NT2/D1 (cell line): Measurements from ENCODE around the gene SCLY.

Experiments
- DNase-seq: peaks from one replicate; pipeline ENCODE4 v3.0.0-alpha.2; 2011; ENCODE audit warnings: low read depth, low spot score
- H3K27me3 ChIP-seq: 2 replicates; pipeline ENCODE4 v1.6.0; 2011; ENCODE audit warnings: mild to moderate bottlenecking; ENCODE audit not compliant: insufficient read length, insufficient read depth
- H3K36me3 ChIP-seq: 2 replicates; pipeline ENCODE4 v1.6.1; 2011; ENCODE audit warnings: mild to moderate bottlenecking, low read length, mixed read lengths; ENCODE audit not compliant: insufficient read depth, insufficient read length
- H3K4me1 ChIP-seq: 2 replicates; pipeline ENCODE4 v1.5.1; 2011; ENCODE audit not compliant: insufficient read depth, insufficient read length
- H3K4me3 ChIP-seq: 2 replicates; pipeline ENCODE4 v1.5.1; 2011; ENCODE audit warnings: low read depth; ENCODE audit not compliant: insufficient read length
- H3K9ac ChIP-seq: 2 replicates; pipeline ENCODE4 v1.6.0; 2011; ENCODE audit warnings: low read depth; ENCODE audit not compliant: insufficient read length
- H3K9me3 ChIP-seq: 2 replicates; pipeline ENCODE4 v1.5.1; 2011; ENCODE audit warnings: mild to moderate bottlenecking, low read length; ENCODE audit not compliant: insufficient read depth
- SUZ12 ChIP-seq: IDR thresholded peaks from 2 replicates; pipeline ENCODE4 v1.6.1; 2011; ENCODE audit not compliant: insufficient read length, insufficient read depth; ENCODE audit errors: extremely low read depth
- YY1 ChIP-seq: IDR thresholded peaks from 2 replicates; pipeline ENCODE4 v1.6.1; 2011; ENCODE audit not compliant: insufficient read length, insufficient read depth
- ZNF274 ChIP-seq: IDR thresholded peaks from 2 replicates; pipeline ENCODE4 v1.6.1; 2011; ENCODE audit warnings: mild to moderate bottlenecking, low read depth, low read length

SCLY gene

DNA sequence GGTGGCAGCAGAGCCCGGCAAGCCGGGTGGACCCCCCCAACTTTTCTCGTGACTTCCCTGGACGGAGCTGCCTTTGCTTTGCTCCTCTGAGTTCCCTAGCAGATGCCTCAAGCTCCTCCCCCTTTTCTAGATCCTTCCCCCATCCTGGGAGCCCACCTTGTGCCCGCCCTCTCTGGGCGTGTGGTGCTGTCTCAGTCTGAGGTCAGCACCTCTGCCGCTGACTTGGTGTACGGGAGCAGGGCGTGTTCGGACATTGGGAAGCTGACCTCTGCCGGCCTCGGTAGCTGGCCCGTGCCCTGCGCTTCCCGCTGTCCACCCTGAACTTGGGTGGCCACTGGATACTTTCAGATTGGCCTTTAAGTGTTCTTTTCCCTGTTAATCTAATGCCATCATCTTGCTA lies 19.7 kb downstream of the SCLY start:
- no peak overlapping the region for H3K9ac ChIP-seq
- H3K36me3 ChIP-seq, result peaks cover 58% of the 10 kb centered on the region
- H3K27me3 ChIP-seq, result no peaks in the 10 kb centered on the region
- no peaks in the 10 kb centered on the region for H3K9me3 ChIP-seq
- H3K4me3 ChIP-seq, result no peak overlapping the region
- no peak for DNase-seq
- no peak for TF ChIP-seq ZNF274
- TF ChIP-seq SUZ12, result no peak
- TF ChIP-seq YY1, result no peak
- H3K4me1 ChIP-seq, result peaks cover 2% of the 10 kb centered on the region

GRCh38 chr2:238081150-238081549 lies 20.3 kb downstream of the SCLY start:
- TF ChIP-seq SUZ12, result no peak
- TF ChIP-seq ZNF274, result no peak
- no peak for TF ChIP-seq YY1
- peaks cover 60% of the 10 kb centered on the region for H3K36me3 ChIP-seq
- no peak overlapping the region for H3K9ac ChIP-seq
- peaks cover 2% of the 10 kb centered on the region for H3K4me1 ChIP-seq
- DNase-seq, result no peak
- no peaks in the 10 kb centered on the region for H3K27me3 ChIP-seq
- H3K4me3 ChIP-seq, result no peak overlapping the region
- H3K9me3 ChIP-seq, result no peaks in the 10 kb centered on the region

DNA sequence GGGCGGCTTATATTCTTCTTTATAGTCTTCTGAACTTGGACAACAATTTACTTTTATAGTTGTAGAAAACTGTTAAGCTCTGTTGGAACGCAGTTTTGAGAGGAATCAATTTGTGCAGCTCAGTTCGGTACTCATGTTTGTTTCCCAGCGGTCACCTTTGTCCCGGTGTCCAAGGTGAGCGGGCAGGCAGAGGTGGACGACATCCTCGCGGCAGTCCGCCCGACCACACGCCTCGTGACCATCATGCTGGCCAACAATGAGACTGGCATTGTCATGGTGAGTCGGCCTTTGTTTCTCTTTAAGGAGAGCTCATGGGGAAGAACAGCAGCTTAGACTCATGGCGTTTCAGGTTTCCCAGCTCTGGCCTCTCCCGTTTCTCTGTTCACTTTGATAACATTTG lies 20.8 kb downstream of the SCLY start:
- H3K9ac ChIP-seq, result no peak overlapping the region
- H3K27me3 ChIP-seq, result no peaks in the 10 kb centered on the region
- TF ChIP-seq SUZ12 (no peak), YY1 (no peak), ZNF274 (no peak)
- no peaks in the 10 kb centered on the region for H3K9me3 ChIP-seq
- peaks cover 2% of the 10 kb centered on the region for H3K4me1 ChIP-seq
- no peak for DNase-seq
- peaks cover 61% of the 10 kb centered on the region for H3K36me3 ChIP-seq
- H3K4me3 ChIP-seq, result no peak overlapping the region

DNA sequence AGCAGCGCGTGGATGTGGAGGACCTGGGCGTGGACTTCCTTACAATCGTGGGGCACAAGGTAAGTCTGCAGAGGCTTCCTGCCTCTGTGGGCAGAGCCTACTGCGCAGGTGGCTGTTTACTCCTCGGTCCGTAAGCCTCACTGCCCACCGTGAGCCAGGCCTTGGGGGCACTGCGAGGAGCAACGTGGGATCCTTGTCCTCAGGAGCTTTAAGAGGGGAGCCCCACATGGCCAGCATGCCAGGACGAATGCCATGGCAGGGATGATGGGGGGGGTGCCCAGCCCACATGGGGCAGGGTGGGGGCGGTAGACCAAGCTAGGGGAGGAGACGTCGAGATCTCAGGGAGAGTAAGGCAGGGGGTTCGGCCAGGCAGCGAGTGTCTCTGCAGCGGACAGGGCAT lies 21.4 kb downstream of the SCLY start:
- H3K9me3 ChIP-seq, result no peaks in the 10 kb centered on the region
- H3K4me1 ChIP-seq, result peaks cover 2% of the 10 kb centered on the region
- H3K4me3 ChIP-seq, result no peak overlapping the region
- H3K27me3 ChIP-seq, result no peaks in the 10 kb centered on the region
- DNase-seq, result no peak
- H3K9ac ChIP-seq, result no peak overlapping the region
- H3K36me3 ChIP-seq, result peaks cover 65% of the 10 kb centered on the region
- no peak for TF ChIP-seq SUZ12
- TF ChIP-seq ZNF274, result no peak
- TF ChIP-seq YY1, result no peak

GRCh38 chr2:238082827-238083226 lies 22.0 kb downstream of the SCLY start:
- Histone ChIP-seq H3K9me3 (no peaks in the 10 kb centered on the region), H3K27me3 (no peaks in the 10 kb centered on the region), H3K4me3 (no peak overlapping the region), H3K9ac (no peak overlapping the region), H3K36me3 (peaks cover 62% of the 10 kb centered on the region), H3K4me1 (peaks cover 2% of the 10 kb centered on the region)
- no peak for TF ChIP-seq YY1
- no peak for TF ChIP-seq ZNF274
- no peak for TF ChIP-seq SUZ12
- no peak for DNase-seq

DNA sequence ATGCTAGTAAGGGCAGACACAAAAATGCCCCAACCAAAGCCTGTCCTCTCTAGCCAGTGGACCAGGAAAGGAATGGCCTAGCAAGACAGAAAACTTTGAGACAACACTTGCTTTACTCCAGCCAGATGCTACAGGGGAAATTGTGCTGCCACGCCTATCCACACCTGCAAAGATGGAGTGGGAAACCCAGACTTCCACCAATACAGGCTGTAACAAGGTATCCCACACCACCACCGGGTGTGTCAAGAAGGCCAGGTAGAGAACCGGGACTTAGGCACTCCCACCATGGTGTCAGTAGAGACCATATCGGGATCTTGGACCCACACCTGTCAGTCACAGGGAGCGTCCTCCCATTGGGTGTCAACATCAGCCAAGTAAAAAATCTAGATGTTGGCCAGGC lies 23.1 kb downstream of the SCLY start:
- TF ChIP-seq SUZ12 (no peak), YY1 (no peak), ZNF274 (no peak)
- peaks cover 67% of the 10 kb centered on the region for H3K36me3 ChIP-seq

DNA sequence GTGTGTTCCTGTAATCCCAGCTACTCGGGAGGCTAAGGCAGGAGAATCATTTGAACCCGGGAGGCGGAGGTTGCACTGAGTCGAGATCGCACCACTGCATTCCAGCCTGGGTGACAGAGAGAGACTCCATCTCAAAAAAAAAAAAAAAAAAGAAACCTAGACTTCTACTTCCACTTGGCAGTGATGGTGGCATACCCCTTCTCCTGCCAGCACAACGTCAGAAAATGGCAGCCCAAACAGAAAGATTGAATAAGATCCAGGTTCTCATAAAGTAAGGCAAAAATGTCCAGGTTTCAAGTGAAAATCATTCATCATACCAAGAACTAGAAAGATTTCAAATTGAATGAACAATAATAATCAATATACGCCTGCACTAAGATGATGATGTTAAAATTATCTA lies 24.0 kb downstream of the SCLY start:
- TF ChIP-seq ZNF274 (no peak), YY1 (no peak), SUZ12 (no peak)
- DNase-seq, result no peak
- Histone ChIP-seq H3K9ac (no peak overlapping the region), H3K4me3 (no peak overlapping the region), H3K9me3 (no peaks in the 10 kb centered on the region), H3K27me3 (no peaks in the 10 kb centered on the region), H3K36me3 (peaks cover 67% of the 10 kb centered on the region), H3K4me1 (peaks cover 2% of the 10 kb centered on the region)

More for the DNA sequence above, 23.1 kb downstream of the SCLY start:
- H3K9me3 ChIP-seq, result no peaks in the 10 kb centered on the region
- H3K4me1 ChIP-seq, result peaks cover 2% of the 10 kb centered on the region
- no peak overlapping the region for H3K4me3 ChIP-seq
- DNase-seq, result no peak
- no peaks in the 10 kb centered on the region for H3K27me3 ChIP-seq
- no peak overlapping the region for H3K9ac ChIP-seq

DNA sequence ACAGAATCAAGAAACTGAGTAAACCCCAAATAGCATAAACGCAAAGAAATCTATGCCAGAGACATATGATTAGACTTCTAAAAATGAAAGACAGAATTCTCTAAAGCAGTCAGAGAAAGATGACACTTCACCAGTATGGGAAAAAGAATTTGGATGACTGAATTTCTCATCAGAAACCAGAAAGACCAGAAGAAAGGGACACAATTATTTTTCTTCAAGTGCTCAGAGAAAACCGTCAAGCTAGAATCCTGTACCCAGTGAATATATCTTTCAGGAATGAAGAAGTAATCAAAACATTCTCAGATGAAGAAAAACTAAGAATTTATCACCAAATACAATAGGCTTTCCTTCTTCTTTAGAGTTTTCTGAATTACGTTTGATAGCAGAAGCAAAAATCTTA lies 25.1 kb downstream of the SCLY start:
- no peak overlapping the region for H3K9ac ChIP-seq
- no peak overlapping the region for H3K4me3 ChIP-seq
- H3K4me1 ChIP-seq, result no peaks in the 10 kb centered on the region
- H3K36me3 ChIP-seq, result peaks cover 58% of the 10 kb centered on the region
- no peak for TF ChIP-seq ZNF274
- no peaks in the 10 kb centered on the region for H3K9me3 ChIP-seq
- no peaks in the 10 kb centered on the region for H3K27me3 ChIP-seq
- DNase-seq, result no peak
